ENCODE measurements around the gene RTP5. TPM values are rescaled to one million over a fixed set of nuclear protein-coding genes. Genes with fewer than 3 reads are reported as not detected.
"Not testable (repeated sequence)": the region's sequence is repeated elsewhere in the genome, so short reads cannot be mapped to it uniquely, and the experiment has no call there.

The RTP5 gene
- total RNA-seq (not detected), polyA plus RNA-seq (ENCODE audit: insufficient read depth in 1 of 8, insufficient read length in 8 of 8, low replicate concordance in 1 of 8) (under 1 TPM in 3 of 8 donors, not detected in 5; 0.05 to 0.06 (median 0.05) TPM)
- long read RNA-seq, donor 1, result 0 reads
- long read RNA-seq, donor 2, result 0 reads
- long read RNA-seq, donor 3, result 0 reads
- long read RNA-seq, donor 4, result 0 reads
- long read RNA-seq, donor 5, result 0 reads
- long read RNA-seq, donor 6, result 0 reads
- long read RNA-seq, donor 7, partial matches to known transcripts, result 0 of 1 reads
- long read RNA-seq, donor 7, other reads (novel, unspliced or antisense), result 0 of 1 reads
- long read RNA-seq, donor 8, result 0 reads
- long read RNA-seq, donor 9, result 0 reads
- long read RNA-seq, donor 10, result 0 reads
- long read RNA-seq, donor 11, result 0 reads

GRCh38 chr2:241869087-241869961 is at the start of gene RTP5:
RTP5 (plus strand) TSS chr2:241869729; CDS start chr2:241869757, 28 bp downstream.
- 76% methylated on average over 28 of the region's 33 CpGs for WGBS (ENCODE audit: insufficient coverage)
- Histone ChIP-seq H3K9me3 (replicated peaks; ENCODE audit: control insufficient read depth, low read depth, low read length) (no peaks in the 10 kb centered on the region), H3K27ac (ENCODE audit: low read length) (no peak within 1 kb of the TSS), H3K4me3 (ENCODE audit: low read length) (no peak within 1 kb of the TSS), H3K27me3 (ENCODE audit: control insufficient read depth, insufficient read depth, low read length) (peaks cover 35% of the 10 kb centered on the region), H3K4me1 (ENCODE audit: control insufficient read depth, insufficient read depth, low read length) (peaks cover 21% of the 10 kb centered on the region), H3K36me3 (ENCODE audit: control insufficient read depth, insufficient read depth, low read length) (no peaks in the 10 kb centered on the region)
- DNase-seq, result no peak

GRCh38 chr2:241819947-241820624 is 49.4 kb upstream of the RTP5 start:
- not testable (repeated sequence) for H3K4me3 ChIP-seq (ENCODE audit: low read length); H3K27me3 ChIP-seq (ENCODE audit: control insufficient read depth, insufficient read depth, low read length); DNase-seq; H3K9me3 ChIP-seq (replicated peaks; ENCODE audit: control insufficient read depth, low read depth, low read length); H3K36me3 ChIP-seq (ENCODE audit: control insufficient read depth, insufficient read depth, low read length); H3K27ac ChIP-seq (ENCODE audit: low read length)
- peaks cover 12% of the 10 kb centered on the region for H3K4me1 ChIP-seq (ENCODE audit: control insufficient read depth, insufficient read depth, low read length)
- WGBS (ENCODE audit: insufficient coverage), result 79% methylated on average over 23 of the region's 27 CpGs

GRCh38 chr2:241820625-241821384 is 48.7 kb upstream of the RTP5 start:
- H3K27ac ChIP-seq (ENCODE audit: low read length), result no peak overlapping the region
- H3K36me3 ChIP-seq (ENCODE audit: control insufficient read depth, insufficient read depth, low read length), result no peaks in the 10 kb centered on the region
- H3K4me3 ChIP-seq (ENCODE audit: low read length), result no peak overlapping the region
- H3K4me1 ChIP-seq (ENCODE audit: control insufficient read depth, insufficient read depth, low read length), result peaks cover 12% of the 10 kb centered on the region
- WGBS (ENCODE audit: insufficient coverage), result 72% methylated on average over 23 of the region's 31 CpGs
- H3K27me3 ChIP-seq (ENCODE audit: control insufficient read depth, insufficient read depth, low read length), result no peaks in the 10 kb centered on the region
- H3K9me3 ChIP-seq (replicated peaks; ENCODE audit: control insufficient read depth, low read depth, low read length), result no peaks in the 10 kb centered on the region
- no peak for DNase-seq

- peaks cover 2% of the 10 kb centered on the region for H3K9me3 ChIP-seq (replicated peaks; ENCODE audit: control insufficient read depth, low read depth, low read length)
- no peaks in the 10 kb centered on the region for H3K36me3 ChIP-seq (ENCODE audit: control insufficient read depth, insufficient read depth, low read length)
- H3K4me1 ChIP-seq (ENCODE audit: control insufficient read depth, insufficient read depth, low read length), result peaks cover 12% of the 10 kb centered on the region
- no peak for DNase-seq
- H3K4me3 ChIP-seq (ENCODE audit: low read length), result no peak overlapping the region
- H3K27ac ChIP-seq (ENCODE audit: low read length), result no peak overlapping the region
- no peaks in the 10 kb centered on the region for H3K27me3 ChIP-seq (ENCODE audit: control insufficient read depth, insufficient read depth, low read length)
- WGBS (ENCODE audit: insufficient coverage), result 65% methylated on average over 16 of the region's 28 CpGs
Observed at GRCh38 chr2:241821460-241822263, 47.9 kb upstream of the RTP5 start.

GRCh38 chr2:241822264-241822623 is 47.3 kb upstream of the RTP5 start:
- no peak for DNase-seq
- no peak overlapping the region for H3K27ac ChIP-seq (ENCODE audit: low read length)
- no peak overlapping the region for H3K4me3 ChIP-seq (ENCODE audit: low read length)
- 68% methylated on average over 12 of the region's 14 CpGs for WGBS (ENCODE audit: insufficient coverage)
- H3K27me3 ChIP-seq (ENCODE audit: control insufficient read depth, insufficient read depth, low read length), result peaks cover 2% of the 10 kb centered on the region
- peaks cover 7% of the 10 kb centered on the region for H3K9me3 ChIP-seq (replicated peaks; ENCODE audit: control insufficient read depth, low read depth, low read length)
- H3K4me1 ChIP-seq (ENCODE audit: control insufficient read depth, insufficient read depth, low read length), result peaks cover 7% of the 10 kb centered on the region
- no peaks in the 10 kb centered on the region for H3K36me3 ChIP-seq (ENCODE audit: control insufficient read depth, insufficient read depth, low read length)

GRCh38 chr2:241823531-241824437 is 45.7 kb upstream of the RTP5 start:
- H3K27me3 ChIP-seq (ENCODE audit: control insufficient read depth, insufficient read depth, low read length); H3K4me3 ChIP-seq (ENCODE audit: low read length); DNase-seq; H3K27ac ChIP-seq (ENCODE audit: low read length); H3K4me1 ChIP-seq (ENCODE audit: control insufficient read depth, insufficient read depth, low read length); H3K36me3 ChIP-seq (ENCODE audit: control insufficient read depth, insufficient read depth, low read length): not testable (repeated sequence)
- H3K9me3 ChIP-seq (replicated peaks; ENCODE audit: control insufficient read depth, low read depth, low read length), result peaks cover 11% of the 10 kb centered on the region
- WGBS (ENCODE audit: insufficient coverage), result 81% methylated on average over 41 of the region's 45 CpGs

- peaks cover 3% of the 10 kb centered on the region for H3K27me3 ChIP-seq (ENCODE audit: control insufficient read depth, insufficient read depth, low read length)
- no peak overlapping the region for H3K4me3 ChIP-seq (ENCODE audit: low read length)
- no CpG with 5 or more reads among the region's 2 CpGs for WGBS (ENCODE audit: insufficient coverage)
- H3K27ac ChIP-seq (ENCODE audit: low read length), result no peak overlapping the region
- no peak for DNase-seq
- H3K9me3 ChIP-seq (replicated peaks; ENCODE audit: control insufficient read depth, low read depth, low read length), result peaks cover 11% of the 10 kb centered on the region
- H3K4me1 ChIP-seq (ENCODE audit: control insufficient read depth, insufficient read depth, low read length), result no peaks in the 10 kb centered on the region
- H3K36me3 ChIP-seq (ENCODE audit: control insufficient read depth, insufficient read depth, low read length), result no peaks in the 10 kb centered on the region
Observed at GRCh38 chr2:241827394-241827793, 42.1 kb upstream of the RTP5 start.

GRCh38 chr2:241833101-241833663 is 36.3 kb upstream of the RTP5 start:
- no peak overlapping the region for H3K27ac ChIP-seq (ENCODE audit: low read length)
- no peaks in the 10 kb centered on the region for H3K36me3 ChIP-seq (ENCODE audit: control insufficient read depth, insufficient read depth, low read length)
- no peaks in the 10 kb centered on the region for H3K4me1 ChIP-seq (ENCODE audit: control insufficient read depth, insufficient read depth, low read length)
- no peaks in the 10 kb centered on the region for H3K9me3 ChIP-seq (replicated peaks; ENCODE audit: control insufficient read depth, low read depth, low read length)
- 48% methylated on average over 2 of the region's 13 CpGs for WGBS (ENCODE audit: insufficient coverage)
- no peak overlapping the region for H3K4me3 ChIP-seq (ENCODE audit: low read length)
- peaks cover 15% of the 10 kb centered on the region for H3K27me3 ChIP-seq (ENCODE audit: control insufficient read depth, insufficient read depth, low read length)
- DNase-seq, result peak; percentile 8

All from muscle of leg (tissue), 16 donors.